GM18505 (cell line): ENCODE data around the gene MRPS23.
A peak's percentile ranks its signal among the peaks of the same experiment; 100 is the strongest.

Experiments
- ATAC-seq: cut with Tn5 transposase; IDR thresholded peaks from one replicate; pipeline ENCODE4 v1.9.1; 2021; ENCODE audit not compliant: unreplicated experiment
- POLR2A ChIP-seq: IDR thresholded peaks from 4 replicates; pipeline ENCODE4 v1.6.1; 2011; ENCODE audit warnings: borderline replicate concordance; ENCODE audit not compliant: insufficient read depth, insufficient read length; ENCODE audit errors: extremely low read depth

MRPS23 gene

DNA sequence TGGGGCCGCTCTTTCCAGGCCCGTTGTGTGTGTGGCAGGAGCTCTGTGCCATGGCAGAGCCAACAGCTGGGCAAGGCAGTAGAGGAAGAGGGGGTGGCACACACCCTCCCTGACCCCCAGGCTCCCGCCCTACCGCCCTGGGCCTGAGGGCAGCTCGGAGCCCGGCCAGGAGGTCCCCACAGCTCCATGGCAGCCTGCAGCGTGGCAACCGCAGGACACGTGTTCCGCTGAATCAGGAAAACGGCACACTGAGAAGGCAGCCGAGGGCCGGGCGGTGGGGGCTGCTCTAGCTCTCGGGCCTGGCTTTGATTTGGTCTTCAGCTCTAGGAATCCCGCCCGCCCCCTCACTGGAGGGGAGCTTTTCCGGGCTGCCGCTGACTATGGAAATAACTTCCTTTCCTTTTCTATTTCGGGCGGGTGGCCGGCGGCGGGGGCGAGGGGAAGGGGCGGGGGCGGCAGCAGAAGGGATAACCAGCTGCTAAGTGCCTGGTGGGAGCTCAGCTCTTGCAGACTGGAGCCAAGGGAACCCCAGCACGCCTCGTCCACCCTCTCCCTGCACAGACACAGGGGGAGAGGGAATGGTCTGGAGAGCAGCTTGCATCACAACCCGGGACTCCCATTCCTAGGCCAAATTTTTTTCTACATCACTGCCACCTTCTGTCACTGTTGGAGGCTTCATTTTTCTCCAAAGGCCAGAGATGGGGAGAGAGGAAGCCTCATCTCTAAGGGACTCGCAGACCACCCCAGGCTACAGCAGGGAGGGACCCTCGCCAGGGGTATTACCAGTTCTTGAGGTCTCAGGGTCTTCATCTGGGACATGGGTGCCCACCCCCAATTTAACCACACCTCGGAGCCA lies 24.8 kb upstream of the MRPS23 start:
- no peak for TF ChIP-seq POLR2A
- ATAC-seq: no peak

DNA sequence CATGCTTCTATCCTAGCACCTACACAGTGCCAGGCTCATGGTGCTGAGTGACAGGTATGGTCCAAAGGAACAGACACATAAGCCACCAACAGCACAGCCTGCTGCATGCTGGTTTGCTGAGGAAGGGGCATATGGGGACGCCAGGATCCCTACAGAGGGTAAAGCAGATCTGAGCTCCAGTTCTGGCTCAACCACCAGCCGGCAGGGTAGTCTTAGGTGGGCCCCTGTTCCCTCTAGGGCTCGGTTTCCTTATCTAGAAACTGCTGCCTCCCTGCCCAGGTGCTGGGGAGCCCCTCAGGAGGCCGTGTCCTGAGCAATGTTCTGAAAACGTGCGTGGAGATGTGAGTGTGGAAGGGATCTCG lies 24.2 kb upstream of the MRPS23 start:
- TF ChIP-seq POLR2A: no peak
- no peak for ATAC-seq

DNA sequence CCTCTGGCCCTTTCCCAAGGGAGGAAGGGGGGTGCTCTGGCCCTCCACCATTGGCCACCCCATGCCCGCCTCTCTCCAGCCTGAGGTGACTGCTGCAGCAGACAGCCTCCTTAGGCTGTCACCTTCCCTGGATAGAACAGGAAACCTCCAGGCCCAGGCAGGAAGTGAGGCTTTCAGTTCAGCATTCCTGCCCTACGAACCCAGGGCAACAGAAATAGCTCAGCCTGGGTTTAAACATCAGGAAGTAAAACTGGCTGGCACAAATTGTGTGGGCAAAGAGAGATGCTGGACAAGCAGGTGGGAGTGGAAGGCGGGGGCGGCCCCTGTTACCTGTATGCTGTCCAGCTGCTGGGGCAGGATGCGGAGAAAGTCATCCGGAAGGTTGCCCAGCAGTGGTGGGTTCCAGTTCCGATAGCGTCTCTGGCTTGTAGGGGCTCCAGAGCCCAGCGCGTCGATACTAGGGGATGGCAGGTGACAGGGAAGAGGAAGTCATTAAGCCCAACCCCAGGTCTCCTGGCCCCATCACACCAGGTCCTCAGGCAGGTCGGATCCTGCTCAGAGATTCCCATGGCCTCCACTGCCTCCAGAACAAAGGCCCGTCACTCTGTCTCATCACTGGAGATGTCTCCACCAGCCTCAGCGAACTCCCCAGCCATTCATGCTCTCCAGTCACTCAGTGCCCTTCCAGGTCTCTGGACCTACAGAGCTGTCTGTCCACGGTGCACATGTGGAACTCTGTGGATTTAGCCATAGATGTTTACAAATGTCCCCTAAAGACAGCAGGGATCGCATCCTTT lies 23.6 kb upstream of the MRPS23 start:
- TF ChIP-seq POLR2A: no peak
- ATAC-seq: no peak

DNA sequence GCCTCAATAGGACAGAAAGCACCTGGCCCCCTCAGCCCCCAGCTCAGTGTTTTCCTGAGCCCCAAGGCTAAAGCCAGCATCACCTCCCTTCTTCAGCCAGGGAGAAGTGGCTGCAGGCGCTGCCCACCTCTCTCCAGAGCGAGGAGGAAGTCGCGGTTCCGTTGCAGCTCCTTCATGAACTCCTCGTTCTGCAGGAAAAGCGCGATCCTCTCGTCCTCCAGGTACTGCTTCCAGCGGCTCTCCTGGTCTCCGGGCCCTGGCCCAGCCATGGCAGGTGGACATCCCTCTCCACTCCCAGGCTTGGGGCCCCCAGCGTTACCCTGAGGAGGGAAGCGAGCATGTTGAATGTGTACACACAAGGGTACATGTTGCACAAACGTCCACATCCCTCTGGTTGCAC lies 22.7 kb upstream of the MRPS23 start:
- no peak for ATAC-seq
- no peak for TF ChIP-seq POLR2A

DNA sequence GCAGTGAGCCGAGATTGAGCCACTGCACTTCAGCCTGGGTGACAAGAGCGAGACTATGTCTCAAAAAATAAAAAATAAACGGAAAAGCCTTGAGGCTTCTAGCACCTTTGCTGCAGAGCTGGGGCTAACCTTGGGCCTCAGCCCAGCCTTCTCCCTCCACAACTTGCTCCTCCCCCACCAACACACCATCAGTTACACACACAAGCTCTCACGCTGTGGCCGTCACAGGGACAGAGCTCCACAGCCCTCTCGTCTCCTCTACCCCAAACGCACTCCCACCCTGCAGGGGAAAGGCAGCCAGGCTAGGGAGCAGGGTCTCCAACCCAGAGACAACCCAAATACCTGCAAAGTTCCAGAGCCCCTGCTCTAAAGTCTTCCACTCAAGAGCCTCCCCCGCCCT lies 22.0 kb upstream of the MRPS23 start:
- no peak for ATAC-seq
- TF ChIP-seq POLR2A: no peak

DNA sequence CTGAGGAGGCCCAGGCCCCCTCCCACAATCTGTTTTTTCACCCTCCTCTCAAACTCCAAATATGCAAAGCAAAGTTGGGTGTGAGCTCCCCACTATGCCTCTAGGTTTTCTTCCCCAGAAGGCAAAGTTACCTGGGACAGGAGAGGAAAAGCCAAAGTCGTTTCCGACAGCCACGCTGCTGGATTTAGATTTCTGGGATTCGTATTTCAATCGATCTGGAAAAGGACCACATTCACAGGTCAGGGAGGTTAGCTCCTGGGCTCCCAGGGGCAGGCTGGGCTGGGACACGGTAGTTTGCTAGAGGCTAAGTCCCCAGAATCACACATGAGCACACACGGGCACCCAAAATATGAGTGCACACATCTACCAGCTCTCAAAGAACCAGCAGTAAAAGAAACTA lies 21.3 kb upstream of the MRPS23 start:
- ATAC-seq: no peak

DNA sequence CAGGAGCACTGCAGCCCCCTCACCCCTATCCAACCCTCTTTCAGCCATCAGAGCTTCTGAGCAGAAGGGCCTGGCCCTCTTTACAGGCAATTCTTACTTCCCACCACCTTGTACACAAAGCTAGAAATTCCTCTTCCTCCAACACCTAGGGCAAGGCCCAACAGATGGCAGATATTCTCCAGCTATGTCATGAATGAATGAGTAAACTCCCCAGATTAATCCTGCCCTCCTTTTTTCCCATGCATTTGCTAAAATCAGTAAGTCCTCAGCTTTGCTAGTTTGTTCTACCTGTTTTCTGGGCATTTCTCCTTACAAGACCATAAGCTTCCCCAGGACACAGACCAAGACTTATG lies 20.4 kb upstream of the MRPS23 start:
- no peak for ATAC-seq
- TF ChIP-seq POLR2A: no peak

More for the DNA sequence above, 21.3 kb upstream of the MRPS23 start:
- no peak for TF ChIP-seq POLR2A

DNA sequence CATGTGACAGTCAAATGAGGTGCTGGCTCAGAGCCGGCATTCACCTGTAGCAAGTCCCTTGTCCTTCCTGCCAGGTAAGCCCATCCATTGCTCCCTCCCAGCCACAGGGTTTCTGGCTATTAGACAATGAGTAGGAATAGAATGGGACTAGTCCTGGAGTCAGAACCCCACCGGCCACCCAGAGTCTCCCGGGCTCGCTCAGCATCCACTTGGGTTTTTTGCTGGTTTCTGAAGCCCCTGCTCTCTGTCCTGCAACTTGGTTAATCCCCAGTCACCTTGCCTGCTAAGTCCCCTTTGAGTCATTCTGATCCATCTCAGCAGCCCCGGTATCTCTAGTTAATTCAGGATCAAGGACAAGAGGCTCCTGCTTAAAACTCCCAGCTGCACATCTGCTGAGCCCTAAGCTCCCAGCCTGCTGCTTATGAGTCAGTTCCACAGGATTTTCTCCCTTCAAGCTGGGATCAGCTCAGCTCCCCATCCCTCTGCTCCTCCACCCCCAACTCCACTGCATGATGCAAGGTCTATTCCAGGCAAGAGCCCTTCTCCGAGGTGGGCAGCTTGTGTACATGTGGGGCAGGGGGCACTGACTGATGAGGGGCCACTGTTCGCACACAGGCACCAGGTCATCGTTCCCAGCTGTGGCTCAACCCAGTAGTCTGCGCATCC lies 19.9 kb upstream of the MRPS23 start:
- no peak for ATAC-seq
- TF ChIP-seq POLR2A: no peak

DNA sequence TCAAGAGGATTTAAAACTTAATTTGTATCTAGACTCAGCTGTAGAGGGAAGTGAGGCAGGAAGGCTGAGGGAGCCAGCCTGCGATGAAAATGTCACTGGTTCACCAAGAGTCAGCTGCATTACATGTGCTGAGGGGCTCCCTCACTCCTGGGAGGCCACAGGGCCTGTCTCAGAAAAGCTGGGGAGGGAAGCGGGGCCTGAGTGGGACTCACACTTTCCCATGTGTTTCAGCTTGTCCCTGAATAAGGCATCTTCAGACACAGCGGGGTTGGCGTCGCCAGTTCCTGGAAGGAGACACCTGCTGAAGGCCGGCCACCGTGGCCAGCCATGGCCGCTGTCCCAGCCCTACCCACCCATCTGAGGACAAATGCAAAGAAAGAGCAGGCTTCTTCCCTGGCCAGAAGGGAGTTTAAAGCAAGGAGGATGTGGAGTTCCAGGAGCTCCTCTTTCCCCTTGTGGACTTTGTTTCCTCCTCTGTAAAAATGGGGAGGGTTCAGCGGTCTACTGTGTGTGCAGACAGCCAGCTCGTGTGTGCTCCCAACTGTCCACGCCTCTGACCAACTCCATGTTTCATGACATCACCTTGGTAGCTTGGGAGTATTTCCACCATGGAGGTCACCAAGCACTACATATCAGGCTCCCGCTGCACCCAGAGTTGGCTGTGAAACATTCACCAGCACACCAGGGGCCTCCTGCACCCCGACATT lies 19.2 kb upstream of the MRPS23 start:
- ATAC-seq: no peak
- no peak for TF ChIP-seq POLR2A

DNA sequence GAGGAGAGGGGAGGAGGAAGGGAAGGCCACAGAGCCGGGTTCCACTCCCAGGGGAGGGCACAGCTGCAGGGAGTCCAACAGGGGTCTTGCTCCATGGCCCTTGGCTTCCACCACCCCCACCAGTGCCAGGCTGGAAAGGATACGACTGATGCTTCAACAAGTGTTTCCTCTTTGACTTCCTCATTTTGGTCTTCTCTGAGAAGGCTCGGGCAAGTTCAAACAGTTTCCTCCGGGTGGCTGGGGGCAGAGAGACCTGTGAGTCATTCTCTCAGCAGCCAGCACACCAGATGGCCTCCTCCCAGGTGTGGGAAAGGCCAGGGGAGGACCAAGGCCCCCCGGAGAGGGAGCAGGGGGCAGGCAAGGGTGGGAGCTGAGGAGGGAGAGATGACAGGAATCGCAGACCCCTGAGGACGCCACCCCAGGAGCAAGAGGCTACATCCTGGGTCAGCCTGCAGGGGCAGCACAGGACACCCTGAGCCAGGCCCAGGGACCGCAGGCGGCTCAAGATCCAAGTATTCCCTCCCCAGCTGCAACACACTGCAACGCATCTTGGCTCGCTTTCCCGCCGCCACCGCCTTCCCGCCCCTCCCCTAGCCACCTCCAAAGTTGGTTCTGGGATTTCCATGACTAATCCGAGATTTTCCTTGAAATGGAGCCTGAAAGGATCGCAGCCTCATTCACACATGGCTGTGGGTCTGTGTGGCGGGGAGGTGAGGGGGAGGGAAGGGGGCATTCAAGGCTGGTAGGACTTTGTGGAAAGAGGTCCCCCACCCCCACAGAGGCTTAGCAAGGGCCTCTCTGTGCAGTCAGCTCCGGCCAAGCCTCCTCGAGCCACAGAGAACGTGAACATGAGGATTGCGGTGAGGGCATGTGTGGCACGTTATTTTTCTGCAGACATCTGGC lies 18.4 kb upstream of the MRPS23 start:
- no peak for TF ChIP-seq POLR2A
- peak; percentile 87 for ATAC-seq

DNA sequence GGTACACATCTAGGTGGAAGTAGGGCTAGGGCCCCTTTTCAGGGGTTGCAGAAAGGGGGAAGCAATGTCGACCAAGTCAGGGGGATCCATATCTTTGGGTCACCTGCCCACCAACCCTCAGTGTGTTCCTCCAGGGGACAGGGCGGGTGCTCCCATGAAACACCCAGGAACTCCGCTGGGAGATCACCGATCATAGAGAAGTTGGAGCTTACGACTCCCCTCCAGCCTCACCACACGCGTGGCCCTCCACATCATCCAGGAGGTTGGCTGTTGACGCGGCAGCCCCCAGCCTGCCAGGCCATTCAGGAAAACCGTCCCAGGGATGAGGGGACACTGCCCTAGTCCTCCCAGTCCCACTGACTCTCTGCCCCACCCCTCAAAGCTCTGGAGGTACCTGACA lies 17.3 kb upstream of the MRPS23 start:
- TF ChIP-seq POLR2A: no peak
- no peak for ATAC-seq

DNA sequence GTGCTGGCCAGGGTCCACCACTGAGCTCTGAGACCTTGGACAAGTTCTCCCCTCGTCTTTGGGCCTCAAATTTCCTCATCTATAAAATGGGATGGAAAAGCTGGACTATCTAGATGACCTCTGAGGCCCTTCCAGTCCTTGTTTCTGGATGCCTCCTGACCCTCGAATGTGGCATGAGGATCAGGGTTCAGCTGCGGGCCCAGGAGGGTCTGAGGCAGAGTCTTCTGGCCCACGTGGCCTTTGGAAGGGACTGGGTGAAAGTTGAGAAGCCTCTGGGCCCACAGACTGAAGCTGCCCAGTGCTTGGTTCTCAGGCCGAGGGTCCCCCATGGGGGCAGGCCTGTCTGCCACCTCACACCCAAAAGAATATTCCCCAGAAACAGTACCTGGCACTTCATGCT lies 16.9 kb upstream of the MRPS23 start:
- no peak for ATAC-seq

DNA sequence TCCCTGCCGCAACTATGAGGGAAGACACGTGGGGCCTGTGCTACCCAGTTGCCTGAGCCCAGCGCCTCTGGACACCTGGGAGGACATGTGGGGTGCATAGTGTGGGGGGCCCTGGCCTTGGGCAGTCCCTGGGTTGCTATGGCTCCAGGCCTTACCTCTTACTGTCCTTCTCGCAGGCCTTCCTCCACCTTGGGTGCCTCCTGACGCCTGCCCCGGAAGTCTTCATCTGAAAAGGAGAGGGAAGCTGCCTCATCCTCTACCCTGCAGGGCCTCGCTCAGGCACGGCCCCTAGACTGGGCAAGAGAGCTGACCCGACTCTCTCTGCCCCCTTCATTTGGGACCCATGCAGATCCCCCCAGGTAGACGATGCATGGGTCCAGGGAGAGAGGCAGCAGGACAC lies 16.5 kb upstream of the MRPS23 start:
- no peak for TF ChIP-seq POLR2A
- no peak for ATAC-seq

More for the DNA sequence above, 16.9 kb upstream of the MRPS23 start:
- no peak for TF ChIP-seq POLR2A

DNA sequence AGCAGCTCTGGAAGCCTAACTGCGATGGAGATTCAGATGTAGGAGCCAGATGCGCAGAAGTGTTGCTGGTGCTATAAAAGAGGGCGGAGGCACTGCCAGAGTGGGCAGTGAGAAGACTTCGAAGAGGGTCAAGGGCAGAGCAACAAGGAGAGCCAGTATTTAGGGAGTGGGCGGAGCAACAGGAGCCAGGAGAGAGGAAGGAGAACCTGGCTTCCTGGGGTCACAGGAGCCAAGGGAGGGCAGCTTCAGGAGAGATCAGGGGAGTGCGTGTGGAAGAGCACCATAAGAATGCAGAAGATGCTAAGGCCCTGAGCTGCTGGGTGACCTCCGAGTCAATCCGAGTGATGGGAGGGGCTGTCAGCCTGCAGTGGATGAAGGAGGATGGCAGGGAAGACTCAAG lies 14.4 kb upstream of the MRPS23 start:
- no peak for TF ChIP-seq POLR2A
- no peak for ATAC-seq
